GM12878 (cell line): ENCODE data around the gene ZNF679. TPM values are rescaled to one million over a fixed set of nuclear protein-coding genes. Genes with fewer than 3 reads are reported as not detected.

Source experiments
- ATAC-seq: fragments of 200-7000 bp; cut with Tn5 transposase; 3 replicates; pipeline ENCODE4 v1.9.1; 2020; ENCODE audit warnings: mild to moderate bottlenecking, moderate library complexity
- BruUV-seq: library from RNA; stranded (reverse); fragments of 400-500 nt; replicated peaks from 2 replicates; lab custom pipeline; 2021; lab: Mats Ljungman, UMichigan
- CTCF ChIA-PET: fragments of 300-600 bp; sonication (Branson Sonifier 250); formaldehyde crosslinking; extraction: SDS; loops from one replicate; lab custom pipeline; 2021; ENCODE audit warnings: inconsistent platforms; lab: Yijun Ruan, JAX
- POLR2A ChIA-PET: fragments of 350-600 bp; formaldehyde crosslinking; extraction: SDS; loops from one replicate; lab custom pipeline; 2021; ENCODE audit warnings: inconsistent platforms; lab: Charles Lee
- RAD21 ChIA-PET: fragments of 300-600 bp; sonication (Branson Sonifier 250); formaldehyde crosslinking; loops from one replicate; lab custom pipeline; 2023; ENCODE audit warnings: antibody characterized with exemption; ENCODE audit not compliant: unreplicated experiment; lab: Charles Lee
- SMC1A ChIA-PET: fragments of 300-600 bp; sonication (Branson Sonifier 250); formaldehyde crosslinking; loops from one replicate; lab custom pipeline; 2023; ENCODE audit not compliant: unreplicated experiment, uncharacterized antibody; lab: Charles Lee
- DNase-seq: peaks from one replicate; pipeline ENCODE4 v3.0.0-alpha.2; 2011; ENCODE audit warnings: low read depth, low spot score
- FAIRE-seq: peaks from 3 replicates; lab custom pipeline; 2011; peaks lifted over from hg19 to GRCh38; lab: Jason Lieb, UNC
- H2AFZ ChIP-seq: 2 replicates; pipeline ENCODE4 v1.6.0; 2011; ENCODE audit warnings: low read depth, low read length, control low read depth; ENCODE audit not compliant: control insufficient read depth
- H3K27ac ChIP-seq: 2 replicates; pipeline ENCODE4 v1.5.1; 2011; ENCODE audit warnings: control low read depth; ENCODE audit not compliant: control insufficient read depth, insufficient read depth
- H3K27me3 ChIP-seq, 2 experiments: replicated peaks in 1 of 2; 2 replicates each; pipeline versions ENCODE4 v1.6.0 to v1.6.1; 2011; ENCODE audit warnings: low read length in 1 of 2; ENCODE audit not compliant: control insufficient read depth in 2 of 2, insufficient read depth in 2 of 2
- H3K36me3 ChIP-seq, 2 experiments: 2 replicates each; pipeline ENCODE4 v1.5.1; 2011; ENCODE audit warnings: low read length in 1 of 2; ENCODE audit not compliant: control insufficient read depth in 2 of 2, insufficient read depth in 2 of 2
- H3K4me1 ChIP-seq: 2 replicates; pipeline ENCODE4 v1.6.1; 2011; ENCODE audit warnings: mild to moderate bottlenecking, low read length, moderate library complexity, mixed read lengths; ENCODE audit not compliant: control insufficient read depth, insufficient read depth
- H3K4me2 ChIP-seq: 2 replicates; pipeline ENCODE4 v1.6.0; 2011; ENCODE audit warnings: control low read depth; ENCODE audit not compliant: control insufficient read depth, insufficient read depth
- H3K4me3 ChIP-seq: fragments of 200-600 bp; sonication (generic); 2 replicates; pipeline ENCODE4 v1.5.1; 2016
- H3K79me2 ChIP-seq: 2 replicates; pipeline ENCODE4 v1.6.0; 2011; ENCODE audit warnings: low read length; ENCODE audit not compliant: control insufficient read depth, insufficient read depth
- H3K9ac ChIP-seq: 2 replicates; pipeline ENCODE4 v1.8.0; 2011; ENCODE audit warnings: low read length, control low read depth, mixed read lengths; ENCODE audit not compliant: control insufficient read depth, insufficient read depth
- H3K9me3 ChIP-seq: replicated peaks from 3 replicates; pipeline ENCODE4 v1.5.1; 2011; ENCODE audit warnings: mild to moderate bottlenecking, low read length; ENCODE audit not compliant: control insufficient read depth, insufficient read depth
- H4K20me1 ChIP-seq: 2 replicates; pipeline ENCODE4 v1.6.0; 2011; ENCODE audit not compliant: control insufficient read depth, insufficient read depth
- CTCF ChIP-seq, 3 experiments: IDR thresholded peaks in 2 of 3; conservative IDR thresholded peaks in 1 of 3; 2 replicates each; pipeline ENCODE4 v1.5.1; 2011; ENCODE audit warnings: low read depth in 3 of 3, low read length in 3 of 3, mild to moderate bottlenecking in 3 of 3, control low read depth in 2 of 3, moderate library complexity in 2 of 3, inconsistent platforms in 1 of 3, mixed read lengths in 1 of 3; ENCODE audit not compliant: control insufficient read depth in 2 of 3, insufficient read depth in 1 of 3; ENCODE audit errors: extremely low read depth in 1 of 3
- HDAC6 ChIP-seq: fragments of 200-600 bp; sonication (generic); IDR thresholded peaks from one replicate; pipeline ENCODE4 v1.8.0; 2017; ENCODE audit warnings: antibody characterized with exemption; ENCODE audit not compliant: unreplicated experiment
- LARP7 ChIP-seq: fragments of 450-650 bp; IDR thresholded peaks from 2 replicates; pipeline ENCODE4 v1.6.1; 2017; ENCODE audit warnings: mild to moderate bottlenecking
- NFXL1 ChIP-seq: fragments of 450-650 bp; IDR thresholded peaks from 2 replicates; pipeline ENCODE4 v1.6.1; 2017; ENCODE audit warnings: antibody characterized with exemption, mild to moderate bottlenecking, borderline replicate concordance
- SKIL ChIP-seq: fragments of 450-650 bp; IDR thresholded peaks from 2 replicates; pipeline ENCODE4 v1.6.1; 2017; ENCODE audit warnings: mild to moderate bottlenecking, low read depth, inconsistent platforms; ENCODE audit not compliant: poor library complexity, severe bottlenecking
- ZNF207 ChIP-seq: fragments of 450-650 bp; IDR thresholded peaks from 2 replicates; pipeline ENCODE4 v1.6.1; 2014; ENCODE audit warnings: antibody characterized with exemption, mild to moderate bottlenecking, borderline replicate concordance
- ZNF24 ChIP-seq: fragments of 450-650 bp; IDR thresholded peaks from 2 replicates; pipeline ENCODE4 v1.6.1; 2017; ENCODE audit warnings: antibody characterized with exemption, mild to moderate bottlenecking
- WGBS: methylation state at CpG from one replicate; pipeline ENCODE4 v1.1.6; 2016; ENCODE audit warnings: low lambda C conversion rate; ENCODE audit not compliant: insufficient replicate concordance, insufficient coverage; ENCODE audit errors: missing lambda C conversion rate; 5-methylcytosine and 5-hydroxymethylcytosine counted together
- in situ Hi-C: fragments of 300-500 bp; cut with MboI; formaldehyde crosslinking; loops from 9 replicates; pipeline ENCODE4 v1.14.3; 2018; ENCODE audit warnings: mixed read lengths
- intact Hi-C: fragments of 100-400 bp; cut with micrococcal nuclease; formaldehyde crosslinking; loops from one replicate; pipeline ENCODE4 v1.14.2; 2022; ENCODE audit not compliant: unreplicated experiment
- polyA plus RNA-seq, 11 experiments: library from polyadenylated mRNA; depleted of rRNA in 4 of 11; unstranded in 6 of 11; stranded (reverse) in 5 of 11; fragments of >200 nt; fragmentation: Nextera tagmentation in 4 of 11; fragmentation: Illumina TruSeq in 1 of 11; extraction: Ambion mirVana in 4 of 11; extraction: Trizol in 1 of 11; gene quantifications; 1 replicate in 1 of 11; 2 replicates in 10 of 11; pipeline versions ENCODE4 v1.2.1 to v1.2.3, GENCODE V29; 2011 to 2016; ENCODE audit warnings: inconsistent platforms in 2 of 11, missing spikeins in 2 of 11, low read depth in 1 of 11
- total RNA-seq, 4 experiments: library from RNA; depleted of rRNA in 3 of 4; stranded (reverse); fragments of >200 nt in 3 of 4; fragmentation: Illumina TruSeq in 1 of 4; extraction: Trizol in 1 of 4; gene quantifications; 2 replicates each; pipeline versions ENCODE4 v1.2.1 to v1.2.3, GENCODE V29; 2013 to 2021

ZNF679 gene
- total and polyA plus RNA-seq, 10 of the 15 experiments (the other 5 are each of a cell fraction or from before 2014, with no cell fraction given) = not detected

GRCh38 chr7:64294701-64295420 lies 66.6 kb downstream of the ZNF679 start:
- Histone ChIP-seq H3K36me3 (no peaks in the 10 kb centered on the region), H3K27ac (no peak overlapping the region), H3K9me3 (no peaks in the 10 kb centered on the region; the same call in 2 of the 3 replicates), H3K4me2 (no peak overlapping the region), H3K9ac (no peak overlapping the region), H3K79me2 (no peaks in the 10 kb centered on the region), H4K20me1 (no peaks in the 10 kb centered on the region), H3K4me1 (no peaks in the 10 kb centered on the region), H3K27me3 (no peaks in the 10 kb centered on the region), H2AFZ (no peak overlapping the region), H3K4me3 (no peak overlapping the region)
- DNase-seq (no peak), ATAC-seq (no peak), FAIRE-seq (no peak)
- SMC1A ChIA-PET = no interaction called here
- 0% methylated on average over 1 of the region's 1 CpG for WGBS
- RAD21 ChIA-PET = no interaction called here
- POLR2A ChIA-PET = no interaction called here
- BruUV-seq = no TSS peak
- CTCF ChIA-PET = no interaction called here
- intact Hi-C loops = no loop called here
- in situ Hi-C loops = no loop called here
- TF ChIP-seq SKIL = no peak
- TF ChIP-seq CTCF (IDR thresholded peaks at IDR 0.05 in 2 of 3, conservative IDR thresholded peaks at IDR 0.05 in 1 of 3; ENCODE audit: control insufficient read depth in 2 of 3, extremely low read depth in 1 of 3, insufficient read depth in 1 of 3, low read depth in 3 of 3, low read length in 3 of 3) = no peak
- TF ChIP-seq LARP7 = no peak
- TF ChIP-seq ZNF24 = no peak
- TF ChIP-seq ZNF207 = no peak
- no peak for TF ChIP-seq HDAC6
- no peak for TF ChIP-seq NFXL1
